Left ventricle myocardium inferior (tissue), 1 donor: ENCODE data around the gene SEMA7A. TPM values are rescaled to one million over a fixed set of nuclear protein-coding genes. Genes with fewer than 3 reads are reported as not detected.

Experiments used
- DNase-seq: peaks from one replicate; pipeline ENCODE4 v3.0.0-alpha.2; 2020
- H3K27ac ChIP-seq: fragments of 200-600 bp; replicated peaks from 2 replicates; pipeline ENCODE4 v1.8.0; 2021
- H3K27me3 ChIP-seq: fragments of 200-600 bp; 2 replicates; pipeline ENCODE4 v1.8.0; 2021; ENCODE audit warnings: low read depth
- H3K36me3 ChIP-seq: fragments of 200-600 bp; 2 replicates; pipeline ENCODE4 v1.8.0; 2021
- H3K4me1 ChIP-seq: fragments of 200-600 bp; 2 replicates; pipeline ENCODE4 v1.8.0; 2021
- H3K4me3 ChIP-seq: fragments of 200-600 bp; 2 replicates; pipeline ENCODE4 v1.8.0; 2021; ENCODE audit warnings: mild to moderate bottlenecking, moderate library complexity
- H3K9me3 ChIP-seq: fragments of 200-600 bp; replicated peaks from 2 replicates; pipeline ENCODE4 v1.8.0; 2021
- CTCF ChIP-seq: fragments of 200-600 bp; IDR thresholded peaks from 2 replicates; pipeline ENCODE4 v1.8.0; 2021; ENCODE audit warnings: antibody characterized with exemption, mild to moderate bottlenecking, borderline replicate concordance
- intact Hi-C: fragments of 100-400 bp; cut with micrococcal nuclease; formaldehyde crosslinking; loops from one replicate; pipeline ENCODE4 v1.11.0; 2022
- total RNA-seq: library from RNA; stranded (reverse); fragmentation: NEBNext Ultra II Directional; extraction: Animal tissue kit (Norgen Biotek cat#: 25700); gene quantifications from one replicate; pipeline ENCODE4 v1.2.1, GENCODE V29; 2021
- donor health status: DM: no; HTN: yes; CAD: no; lungs with severe emphysema.

SEMA7A gene
- total RNA-seq, 1 donor from 2014 or later: 1.5 TPM

- no peak overlapping the region for H3K27ac ChIP-seq
- H3K4me3 ChIP-seq: no peak overlapping the region
- intact Hi-C loops: no loop called here
- no peaks in the 10 kb centered on the region for H3K4me1 ChIP-seq
- TF ChIP-seq CTCF: no peak
- H3K9me3 ChIP-seq: peaks cover 3% of the 10 kb centered on the region
- DNase-seq: no peak
- H3K36me3 ChIP-seq: no peaks in the 10 kb centered on the region
- no peaks in the 10 kb centered on the region for H3K27me3 ChIP-seq
These were observed 34.7 kb upstream of the SEMA7A start for GRCh38 chr15:74468341-74469032.

- H3K4me1 ChIP-seq: peaks cover 7% of the 10 kb centered on the region
- peaks cover 3% of the 10 kb centered on the region for H3K9me3 ChIP-seq
- no peak overlapping the region for H3K27ac ChIP-seq
- TF ChIP-seq CTCF: no peak
- intact Hi-C loops: no loop called here
- no peak for DNase-seq
- no peaks in the 10 kb centered on the region for H3K36me3 ChIP-seq
- H3K27me3 ChIP-seq: no peaks in the 10 kb centered on the region
- H3K4me3 ChIP-seq: no peak overlapping the region
These were observed 32.8 kb upstream of the SEMA7A start for GRCh38 chr15:74466570-74466969.

- H3K27ac ChIP-seq: no peak overlapping the region
- peaks cover 3% of the 10 kb centered on the region for H3K9me3 ChIP-seq
- H3K4me3 ChIP-seq: no peak overlapping the region
- no peak for TF ChIP-seq CTCF
- DNase-seq: no peak
- no peaks in the 10 kb centered on the region for H3K27me3 ChIP-seq
- peaks cover 21% of the 10 kb centered on the region for H3K4me1 ChIP-seq
- no peaks in the 10 kb centered on the region for H3K36me3 ChIP-seq
- intact Hi-C loops: no loop called here
These were observed 31.1 kb upstream of the SEMA7A start for GRCh38 chr15:74464897-74465296.

GRCh38 chr15:74464216-74464615, 30.5 kb upstream of the SEMA7A start:
- no peak overlapping the region for H3K27ac ChIP-seq

GRCh38 chr15:74463634-74464033, 29.9 kb upstream of the SEMA7A start:
- Histone ChIP-seq H3K4me3 (no peak overlapping the region), H3K27me3 (no peaks in the 10 kb centered on the region), H3K9me3 (peaks cover 3% of the 10 kb centered on the region), H3K4me1 (peaks cover 22% of the 10 kb centered on the region), H3K27ac (no peak overlapping the region), H3K36me3 (peaks cover under 1% of the 10 kb centered on the region)
- intact Hi-C loops: no loop called here
- no peak for DNase-seq
- TF ChIP-seq CTCF: no peak

More at GRCh38 chr15:74464216-74464615, 30.5 kb upstream of the SEMA7A start:
- no peak for DNase-seq
- intact Hi-C loops: no loop called here
- Histone ChIP-seq H3K27me3 (no peaks in the 10 kb centered on the region), H3K9me3 (peaks cover 3% of the 10 kb centered on the region), H3K4me3 (no peak overlapping the region), H3K36me3 (no peaks in the 10 kb centered on the region), H3K4me1 (peaks cover 22% of the 10 kb centered on the region)
- no peak for TF ChIP-seq CTCF
